ENCODE results near the gene DUSP11. TPM values are rescaled to one million over a fixed set of nuclear protein-coding genes. Genes with fewer than 3 reads are reported as not detected.

Gene DUSP11
- total and polyA plus RNA-seq, 2 of the 13 experiments (the other 11 are each of a cell fraction or from before 2014, with no cell fraction given) = 30.5 to 36.2 TPM

DNA sequence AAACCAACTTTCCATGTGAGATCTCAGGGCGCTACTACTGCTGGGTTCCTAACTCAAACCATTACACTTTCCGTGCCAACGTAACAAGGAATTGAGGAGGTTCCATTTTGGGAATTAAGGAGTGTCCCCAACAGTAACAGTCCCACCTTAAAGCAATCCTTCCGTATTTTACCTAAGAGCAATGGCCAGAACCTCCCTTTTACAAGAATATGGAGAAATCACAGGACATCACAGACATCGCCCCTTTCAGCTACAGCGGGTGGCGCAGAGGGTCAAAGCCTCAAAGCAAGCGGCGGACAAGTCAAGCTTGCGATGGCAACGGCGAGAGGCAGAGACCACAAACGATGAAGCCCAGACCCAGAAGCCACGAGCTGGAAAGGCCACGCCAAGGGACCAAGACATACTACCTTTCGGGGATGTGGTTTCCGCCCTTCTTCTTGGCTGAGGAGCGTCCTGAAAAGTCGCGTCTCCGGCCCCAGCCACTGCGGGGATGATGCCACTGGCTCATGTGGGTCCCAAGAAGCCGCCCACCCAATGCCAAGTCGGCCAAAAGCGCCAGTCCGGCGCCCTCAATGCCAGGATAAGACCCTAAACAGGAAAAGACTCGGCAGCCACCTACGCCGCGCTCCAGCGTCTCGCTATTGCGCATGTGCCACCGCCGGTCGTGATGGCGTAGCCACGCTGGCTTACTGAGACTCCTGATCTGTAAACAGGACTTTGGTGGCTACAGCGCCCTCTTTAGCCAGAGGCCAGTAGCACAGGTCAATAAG lies at the start of gene DUSP11 (continued):
- TF ChIP-seq, protein P1, sequence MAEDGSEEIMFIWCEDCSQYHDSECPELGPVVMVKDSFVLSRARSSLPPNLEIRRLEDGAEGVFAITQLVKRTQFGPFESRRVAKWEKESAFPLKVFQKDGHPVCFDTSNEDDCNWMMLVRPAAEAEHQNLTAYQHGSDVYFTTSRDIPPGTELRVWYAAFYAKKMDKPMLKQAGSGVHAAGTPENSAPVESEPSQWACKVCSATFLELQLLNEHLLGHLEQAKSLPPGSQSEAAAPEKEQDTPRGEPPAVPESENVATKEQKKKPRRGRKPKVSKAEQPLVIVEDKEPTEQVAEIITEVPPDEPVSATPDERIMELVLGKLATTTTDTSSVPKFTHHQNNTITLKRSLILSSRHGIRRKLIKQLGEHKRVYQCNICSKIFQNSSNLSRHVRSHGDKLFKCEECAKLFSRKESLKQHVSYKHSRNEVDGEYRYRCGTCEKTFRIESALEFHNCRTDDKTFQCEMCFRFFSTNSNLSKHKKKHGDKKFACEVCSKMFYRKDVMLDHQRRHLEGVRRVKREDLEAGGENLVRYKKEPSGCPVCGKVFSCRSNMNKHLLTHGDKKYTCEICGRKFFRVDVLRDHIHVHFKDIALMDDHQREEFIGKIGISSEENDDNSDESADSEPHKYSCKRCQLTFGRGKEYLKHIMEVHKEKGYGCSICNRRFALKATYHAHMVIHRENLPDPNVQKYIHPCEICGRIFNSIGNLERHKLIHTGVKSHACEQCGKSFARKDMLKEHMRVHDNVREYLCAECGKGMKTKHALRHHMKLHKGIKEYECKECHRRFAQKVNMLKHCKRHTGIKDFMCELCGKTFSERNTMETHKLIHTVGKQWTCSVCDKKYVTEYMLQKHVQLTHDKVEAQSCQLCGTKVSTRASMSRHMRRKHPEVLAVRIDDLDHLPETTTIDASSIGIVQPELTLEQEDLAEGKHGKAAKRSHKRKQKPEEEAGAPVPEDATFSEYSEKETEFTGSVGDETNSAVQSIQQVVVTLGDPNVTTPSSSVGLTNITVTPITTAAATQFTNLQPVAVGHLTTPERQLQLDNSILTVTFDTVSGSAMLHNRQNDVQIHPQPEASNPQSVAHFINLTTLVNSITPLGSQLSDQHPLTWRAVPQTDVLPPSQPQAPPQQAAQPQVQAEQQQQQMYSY (CRISPR knock-in tag; IDR thresholded peaks at IDR 0.05) = no peak
- TF ChIP-seq SRY (CRISPR knock-in tag; IDR thresholded peaks at IDR 0.05) (0 out of 2 replicates have a peak, but pooled peaks have one; percentile 70), ARID2 (CRISPR knock-in tag; IDR thresholded peaks at IDR 0.05; ENCODE audit: borderline replicate concordance) (peak; percentile 96; the same call in 1 of the 2 replicates), SNAPC2 (CRISPR knock-in tag; IDR thresholded peaks at IDR 0.05) (peak; percentile 30; the same call in 1 of the 2 replicates), MXD4 (CRISPR knock-in tag; IDR thresholded peaks at IDR 0.05) (peak; percentile 64), TEAD2 (CRISPR knock-in tag; IDR thresholded peaks at IDR 0.05) (no peak), ZNF790 (CRISPR knock-in tag; IDR thresholded peaks at IDR 0.05; ENCODE audit: borderline replicate concordance) (no peak), BRCA1 (CRISPR knock-in tag; IDR thresholded peaks at IDR 0.05) (no peak), IKZF1 (IDR thresholded peaks at IDR 0.05) (no peak), TAF1 (CRISPR knock-in tag; IDR thresholded peaks at IDR 0.05) (peak; percentile 93), ZNF546 (CRISPR knock-in tag; conservative IDR thresholded peaks at IDR 0.05) (no peak), ZNF607 (CRISPR knock-in tag; IDR thresholded peaks at IDR 0.05; ENCODE audit: borderline replicate concordance) (peak; percentile 83), NCOA1 (CRISPR knock-in tag; IDR thresholded peaks at IDR 0.05) (peak; percentile 67; the same call in 1 of the 2 replicates), KAT8 (CRISPR knock-in tag; IDR thresholded peaks at IDR 0.05) (peak; percentile 93), ZKSCAN8 (CRISPR knock-in tag; IDR thresholded peaks at IDR 0.05; ENCODE audit: borderline replicate concordance) (peak; percentile 72; the same call in 1 of the 2 replicates)
- TF ChIP-seq, protein P2, sequence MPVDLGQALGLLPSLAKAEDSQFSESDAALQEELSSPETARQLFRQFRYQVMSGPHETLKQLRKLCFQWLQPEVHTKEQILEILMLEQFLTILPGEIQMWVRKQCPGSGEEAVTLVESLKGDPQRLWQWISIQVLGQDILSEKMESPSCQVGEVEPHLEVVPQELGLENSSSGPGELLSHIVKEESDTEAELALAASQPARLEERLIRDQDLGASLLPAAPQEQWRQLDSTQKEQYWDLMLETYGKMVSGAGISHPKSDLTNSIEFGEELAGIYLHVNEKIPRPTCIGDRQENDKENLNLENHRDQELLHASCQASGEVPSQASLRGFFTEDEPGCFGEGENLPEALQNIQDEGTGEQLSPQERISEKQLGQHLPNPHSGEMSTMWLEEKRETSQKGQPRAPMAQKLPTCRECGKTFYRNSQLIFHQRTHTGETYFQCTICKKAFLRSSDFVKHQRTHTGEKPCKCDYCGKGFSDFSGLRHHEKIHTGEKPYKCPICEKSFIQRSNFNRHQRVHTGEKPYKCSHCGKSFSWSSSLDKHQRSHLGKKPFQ (CRISPR knock-in tag; IDR thresholded peaks at IDR 0.05; ENCODE audit: insufficient replicate concordance) = no peak
- TF ChIP-seq, protein P3, sequence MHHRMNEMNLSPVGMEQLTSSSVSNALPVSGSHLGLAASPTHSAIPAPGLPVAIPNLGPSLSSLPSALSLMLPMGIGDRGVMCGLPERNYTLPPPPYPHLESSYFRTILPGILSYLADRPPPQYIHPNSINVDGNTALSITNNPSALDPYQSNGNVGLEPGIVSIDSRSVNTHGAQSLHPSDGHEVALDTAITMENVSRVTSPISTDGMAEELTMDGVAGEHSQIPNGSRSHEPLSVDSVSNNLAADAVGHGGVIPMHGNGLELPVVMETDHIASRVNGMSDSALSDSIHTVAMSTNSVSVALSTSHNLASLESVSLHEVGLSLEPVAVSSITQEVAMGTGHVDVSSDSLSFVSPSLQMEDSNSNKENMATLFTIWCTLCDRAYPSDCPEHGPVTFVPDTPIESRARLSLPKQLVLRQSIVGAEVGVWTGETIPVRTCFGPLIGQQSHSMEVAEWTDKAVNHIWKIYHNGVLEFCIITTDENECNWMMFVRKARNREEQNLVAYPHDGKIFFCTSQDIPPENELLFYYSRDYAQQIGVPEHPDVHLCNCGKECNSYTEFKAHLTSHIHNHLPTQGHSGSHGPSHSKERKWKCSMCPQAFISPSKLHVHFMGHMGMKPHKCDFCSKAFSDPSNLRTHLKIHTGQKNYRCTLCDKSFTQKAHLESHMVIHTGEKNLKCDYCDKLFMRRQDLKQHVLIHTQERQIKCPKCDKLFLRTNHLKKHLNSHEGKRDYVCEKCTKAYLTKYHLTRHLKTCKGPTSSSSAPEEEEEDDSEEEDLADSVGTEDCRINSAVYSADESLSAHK (CRISPR knock-in tag; IDR thresholded peaks at IDR 0.05; ENCODE audit: borderline replicate concordance) = no peak
- TF ChIP-seq, protein P4, sequence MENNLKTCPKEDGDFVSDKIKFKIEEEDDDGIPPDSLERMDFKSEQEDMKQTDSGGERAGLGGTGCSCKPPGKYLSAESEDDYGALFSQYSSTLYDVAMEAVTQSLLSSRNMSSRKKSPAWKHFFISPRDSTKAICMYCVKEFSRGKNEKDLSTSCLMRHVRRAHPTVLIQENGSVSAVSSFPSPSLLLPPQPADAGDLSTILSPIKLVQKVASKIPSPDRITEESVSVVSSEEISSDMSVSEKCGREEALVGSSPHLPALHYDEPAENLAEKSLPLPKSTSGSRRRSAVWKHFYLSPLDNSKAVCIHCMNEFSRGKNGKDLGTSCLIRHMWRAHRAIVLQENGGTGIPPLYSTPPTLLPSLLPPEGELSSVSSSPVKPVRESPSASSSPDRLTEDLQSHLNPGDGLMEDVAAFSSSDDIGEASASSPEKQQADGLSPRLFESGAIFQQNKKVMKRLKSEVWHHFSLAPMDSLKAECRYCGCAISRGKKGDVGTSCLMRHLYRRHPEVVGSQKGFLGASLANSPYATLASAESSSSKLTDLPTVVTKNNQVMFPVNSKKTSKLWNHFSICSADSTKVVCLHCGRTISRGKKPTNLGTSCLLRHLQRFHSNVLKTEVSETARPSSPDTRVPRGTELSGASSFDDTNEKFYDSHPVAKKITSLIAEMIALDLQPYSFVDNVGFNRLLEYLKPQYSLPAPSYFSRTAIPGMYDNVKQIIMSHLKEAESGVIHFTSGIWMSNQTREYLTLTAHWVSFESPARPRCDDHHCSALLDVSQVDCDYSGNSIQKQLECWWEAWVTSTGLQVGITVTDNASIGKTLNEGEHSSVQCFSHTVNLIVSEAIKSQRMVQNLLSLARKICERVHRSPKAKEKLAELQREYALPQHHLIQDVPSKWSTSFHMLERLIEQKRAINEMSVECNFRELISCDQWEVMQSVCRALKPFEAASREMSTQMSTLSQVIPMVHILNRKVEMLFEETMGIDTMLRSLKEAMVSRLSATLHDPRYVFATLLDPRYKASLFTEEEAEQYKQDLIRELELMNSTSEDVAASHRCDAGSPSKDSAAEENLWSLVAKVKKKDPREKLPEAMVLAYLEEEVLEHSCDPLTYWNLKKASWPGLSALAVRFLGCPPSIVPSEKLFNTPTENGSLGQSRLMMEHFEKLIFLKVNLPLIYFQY (CRISPR knock-in tag; IDR thresholded peaks at IDR 0.05; ENCODE audit: borderline replicate concordance) = peak; percentile 58; the same call in 1 of the 2 replicates
